Thyroid gland (tissue), 4 donors: ENCODE measurements around the gene SNX4. TPM values are rescaled to one million over a fixed set of nuclear protein-coding genes. Genes with fewer than 3 reads are reported as not detected.

ENCODE experiments used
- DNase-seq, 2 donors: peaks; one replicate each; pipeline ENCODE4 v3.0.0-alpha.2; 2019
- H3K27ac ChIP-seq, 3 donors: fragments of 200-600 bp; sonication (generic); 1 replicate in 2 of 3; 2 replicates in 1 of 3; pipeline ENCODE4 v1.5.1; 2016 to 2019; ENCODE audit warnings: mild to moderate bottlenecking in 1 of 3, moderate library complexity in 1 of 3
- H3K27me3 ChIP-seq: fragments of 200-600 bp; sonication (generic); one replicate; pipeline ENCODE4 v1.5.1; 2019
- H3K36me3 ChIP-seq, 2 donors: fragments of 200-600 bp; sonication (generic); one replicate each; pipeline ENCODE4 v1.5.1; 2016 to 2019
- H3K4me1 ChIP-seq, 2 donors: fragments of 200-600 bp; sonication (generic); one replicate each; pipeline ENCODE4 v1.5.1; 2017 to 2019
- H3K4me3 ChIP-seq, 3 donors: fragments of 200-600 bp; sonication (generic); replicated peaks in 1 of 3; 1 replicate in 2 of 3; 2 replicates in 1 of 3; pipeline ENCODE4 v1.5.1; 2016; ENCODE audit warnings: mild to moderate bottlenecking in 1 of 3
- H3K9me3 ChIP-seq: fragments of 200-600 bp; sonication (generic); one replicate; pipeline ENCODE4 v1.5.1; 2017
- POLR2A ChIP-seq, 2 donors: fragments of 450-650 bp; IDR thresholded peaks; one replicate each; pipeline ENCODE4 v1.6.1; 2017; ENCODE audit warnings: antibody characterized with exemption in 2 of 2, mild to moderate bottlenecking in 2 of 2, moderate library complexity in 1 of 2
- WGBS, 2 donors: methylation state at CpG; one replicate each; pipeline ENCODE4 v1.1.5; 2017; 5-methylcytosine and 5-hydroxymethylcytosine counted together
- intact Hi-C: fragments of 100-400 bp; cut with DNase I; formaldehyde crosslinking; loops from one replicate; pipeline ENCODE4 v1.15.1; 2023
- total RNA-seq, 4 donors: library from RNA; depleted of rRNA; stranded (reverse); fragments of >200 nt; gene quantifications; one replicate each; pipeline ENCODE4 v1.2.3, GENCODE V29; 2016
- TF ChIP-seq, protein P1 (sequence below), 6 experiments: fragments of 200-600 bp in 3 of 6; fragments of 450-650 bp in 3 of 6; sonication (generic) in 3 of 6; IDR thresholded peaks; one replicate each; pipeline ENCODE4 v1.5.1; 2016 to 2019; ENCODE audit warnings: antibody characterized with exemption in 6 of 6, mild to moderate bottlenecking in 2 of 6, inconsistent platforms in 1 of 6, moderate library complexity in 1 of 6

Gene SNX4
- total RNA-seq, 4 donors from 2014 or later: 112 to 195 (median 138) TPM

DNA sequence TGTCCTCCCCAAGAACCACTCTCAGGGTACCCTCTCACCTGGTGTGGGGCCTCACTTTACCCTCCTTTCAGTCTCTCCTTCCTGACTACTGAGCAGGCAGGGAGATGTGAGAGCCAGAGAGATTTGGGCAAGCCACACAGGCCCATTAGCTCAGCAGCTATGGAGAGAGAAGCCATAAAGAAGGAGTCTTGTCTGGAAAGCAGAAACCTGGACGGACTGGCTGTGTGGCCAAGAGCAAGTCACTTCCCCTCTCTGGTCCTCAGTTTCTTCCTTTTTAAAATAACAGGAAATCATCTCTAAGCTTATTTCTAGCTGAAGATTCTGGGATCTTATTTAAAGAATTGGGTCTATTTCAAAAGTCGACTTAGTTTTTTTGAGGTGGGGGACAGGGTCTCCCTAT, 79.0 kb downstream of the SNX4 start:
- TF ChIP-seq POLR2A (IDR thresholded peaks at IDR 0.05): no peak
- TF ChIP-seq, protein P1, sequence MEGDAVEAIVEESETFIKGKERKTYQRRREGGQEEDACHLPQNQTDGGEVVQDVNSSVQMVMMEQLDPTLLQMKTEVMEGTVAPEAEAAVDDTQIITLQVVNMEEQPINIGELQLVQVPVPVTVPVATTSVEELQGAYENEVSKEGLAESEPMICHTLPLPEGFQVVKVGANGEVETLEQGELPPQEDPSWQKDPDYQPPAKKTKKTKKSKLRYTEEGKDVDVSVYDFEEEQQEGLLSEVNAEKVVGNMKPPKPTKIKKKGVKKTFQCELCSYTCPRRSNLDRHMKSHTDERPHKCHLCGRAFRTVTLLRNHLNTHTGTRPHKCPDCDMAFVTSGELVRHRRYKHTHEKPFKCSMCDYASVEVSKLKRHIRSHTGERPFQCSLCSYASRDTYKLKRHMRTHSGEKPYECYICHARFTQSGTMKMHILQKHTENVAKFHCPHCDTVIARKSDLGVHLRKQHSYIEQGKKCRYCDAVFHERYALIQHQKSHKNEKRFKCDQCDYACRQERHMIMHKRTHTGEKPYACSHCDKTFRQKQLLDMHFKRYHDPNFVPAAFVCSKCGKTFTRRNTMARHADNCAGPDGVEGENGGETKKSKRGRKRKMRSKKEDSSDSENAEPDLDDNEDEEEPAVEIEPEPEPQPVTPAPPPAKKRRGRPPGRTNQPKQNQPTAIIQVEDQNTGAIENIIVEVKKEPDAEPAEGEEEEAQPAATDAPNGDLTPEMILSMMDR (IDR thresholded peaks at IDR 0.05): no peak
- Histone ChIP-seq H3K36me3 (peaks cover 0 to 4% of the 10 kb centered on the region in 2 donors), H3K4me3 (no peak overlapping the region), H3K9me3 (no peaks in the 10 kb centered on the region), H3K4me1 (peaks cover 8 to 9% of the 10 kb centered on the region in 2 donors), H3K27ac (peak overlapping the region in 2 of 3 donors; percentile 21 to 34), H3K27me3 (no peaks in the 10 kb centered on the region)
- WGBS, 2 donors: 83 to 98% methylated on average over 2 of the region's 2 CpGs
- DNase-seq: no peak
- intact Hi-C loops: no loop called here

DNA sequence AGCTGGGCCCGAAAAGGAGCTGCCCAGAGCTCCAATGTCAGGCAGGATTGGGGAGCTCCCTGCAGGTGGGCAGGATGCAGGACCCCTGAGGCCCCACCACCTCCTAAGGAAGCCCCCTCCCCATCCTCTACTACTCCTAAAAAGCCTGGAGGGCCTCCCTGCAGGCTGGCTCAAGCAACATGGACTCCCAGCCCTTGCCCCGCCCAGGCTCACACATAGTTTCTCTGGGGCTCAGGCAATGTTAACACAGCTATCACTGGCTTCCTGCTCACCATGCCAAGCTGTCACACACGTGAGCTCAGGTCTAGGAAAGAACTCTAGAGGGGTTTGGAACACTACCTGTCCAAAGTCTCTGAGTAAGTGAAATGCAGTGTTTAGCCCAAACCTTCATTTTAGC, 79.4 kb downstream of the SNX4 start:
- Histone ChIP-seq H3K4me3 (no peak overlapping the region), H3K27me3 (no peaks in the 10 kb centered on the region), H3K9me3 (no peaks in the 10 kb centered on the region), H3K27ac (peak overlapping the region in 2 of 3 donors; percentile 21 to 34), H3K36me3 (peaks cover 0 to under 1% of the 10 kb centered on the region in 2 donors), H3K4me1 (peaks cover 8 to 9% of the 10 kb centered on the region in 2 donors)
- DNase-seq: peak; percentile 56 to 70
- intact Hi-C loops: no loop called here
- 33 to 50% methylated on average over 1 to 2 of the region's 3 CpGs for WGBS, 2 donors
- TF ChIP-seq POLR2A (IDR thresholded peaks at IDR 0.05): no peak
- TF ChIP-seq, protein P1 (IDR thresholded peaks at IDR 0.05): no peak

DNA sequence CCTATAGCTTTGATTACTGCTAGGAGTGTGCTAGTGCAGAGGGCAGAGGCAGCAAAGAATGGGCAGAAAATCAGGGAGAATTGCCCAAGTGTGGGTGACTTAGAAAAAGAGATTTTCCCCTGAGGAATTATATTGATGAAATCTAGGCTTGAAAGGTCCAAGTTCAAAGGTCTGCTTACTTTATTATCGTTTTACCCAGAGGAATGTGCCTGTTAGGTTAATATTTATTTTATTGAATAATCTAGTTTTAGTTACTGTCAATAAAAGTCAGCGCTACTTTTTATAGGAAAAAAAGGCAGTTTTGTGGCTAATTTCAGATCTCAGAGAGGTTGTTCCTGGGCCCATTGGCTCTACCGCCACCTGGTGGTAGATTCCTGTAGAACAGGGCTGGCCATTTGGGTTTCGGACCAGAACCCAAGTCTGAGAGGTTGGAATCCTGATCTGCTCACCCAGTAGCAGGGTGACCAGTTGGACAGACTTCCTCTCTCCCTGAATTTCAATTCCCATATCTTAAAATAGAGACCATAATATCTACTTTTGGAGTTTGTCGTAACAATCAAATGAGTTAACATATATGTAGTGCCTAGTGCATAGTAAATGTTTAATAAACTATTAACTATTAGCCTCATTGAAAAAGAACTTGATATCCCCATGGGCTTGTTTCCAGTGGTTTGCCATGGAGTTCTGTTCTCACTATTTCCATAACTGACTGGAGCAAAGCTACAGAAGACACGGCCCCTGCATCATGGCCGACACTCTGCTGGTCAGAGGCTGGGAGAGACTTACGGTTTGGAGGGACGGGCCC, 82.2 kb downstream of the SNX4 start:
- TF ChIP-seq, protein P1 (IDR thresholded peaks at IDR 0.05): peak; percentile 77 to 98 (median 87)
- no peak for TF ChIP-seq POLR2A (IDR thresholded peaks at IDR 0.05)
- H3K4me3 ChIP-seq: no peak overlapping the region
- peak; percentile 61 to 68 for DNase-seq

DNA sequence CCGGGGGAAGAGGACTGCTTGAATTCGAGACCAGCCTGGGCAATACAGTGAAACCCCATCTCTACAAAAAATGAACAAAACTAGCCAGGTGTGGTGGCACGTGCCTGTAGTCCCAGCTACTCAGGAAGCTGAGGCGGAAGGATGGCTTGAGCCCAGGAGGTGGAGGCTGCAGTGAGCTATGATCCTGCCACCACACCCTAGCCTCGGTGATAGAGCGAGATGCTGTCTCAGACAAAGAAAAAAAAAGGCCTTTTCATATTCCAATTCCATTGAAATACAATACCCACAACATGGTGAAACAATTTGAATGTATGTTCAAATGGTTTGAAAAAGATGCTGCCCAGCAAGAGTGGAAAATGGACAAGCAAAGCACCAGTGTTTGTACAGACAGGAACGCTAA, 83.1 kb downstream of the SNX4 start:
- no peak for DNase-seq
- H3K4me1 ChIP-seq: peaks cover 0 to 8% of the 10 kb centered on the region in 2 donors
- H3K27ac ChIP-seq: no peak overlapping the region
- no peaks in the 10 kb centered on the region for H3K27me3 ChIP-seq
- TF ChIP-seq, protein P1 (IDR thresholded peaks at IDR 0.05): no peak
- TF ChIP-seq POLR2A (IDR thresholded peaks at IDR 0.05): no peak
- H3K36me3 ChIP-seq: no peaks in the 10 kb centered on the region
- intact Hi-C loops: loop anchor here (5.0 kb wide), 2 partner anchors 445 to 510 kb away; no protein-coding TSS in a partner anchor
- H3K9me3 ChIP-seq: no peaks in the 10 kb centered on the region
- 84 to 86% methylated on average over 7 of the region's 7 CpGs for WGBS, 2 donors
- no peak overlapping the region for H3K4me3 ChIP-seq

More for the DNA sequence above, 82.2 kb downstream of the SNX4 start:
- no peaks in the 10 kb centered on the region for H3K36me3 ChIP-seq
- whole genome bisulfite sequencing, 2 donors: 51 to 53% methylated on average over 9 of the region's 9 CpGs
- no peak overlapping the region for H3K27ac ChIP-seq
- no peaks in the 10 kb centered on the region for H3K9me3 ChIP-seq
- peaks cover 0 to 8% of the 10 kb centered on the region in 2 donors for H3K4me1 ChIP-seq
- intact Hi-C loops: loop anchor here (5.0 kb wide), 2 partner anchors 446 to 511 kb away; no protein-coding TSS in a partner anchor
- H3K27me3 ChIP-seq: no peaks in the 10 kb centered on the region

DNA sequence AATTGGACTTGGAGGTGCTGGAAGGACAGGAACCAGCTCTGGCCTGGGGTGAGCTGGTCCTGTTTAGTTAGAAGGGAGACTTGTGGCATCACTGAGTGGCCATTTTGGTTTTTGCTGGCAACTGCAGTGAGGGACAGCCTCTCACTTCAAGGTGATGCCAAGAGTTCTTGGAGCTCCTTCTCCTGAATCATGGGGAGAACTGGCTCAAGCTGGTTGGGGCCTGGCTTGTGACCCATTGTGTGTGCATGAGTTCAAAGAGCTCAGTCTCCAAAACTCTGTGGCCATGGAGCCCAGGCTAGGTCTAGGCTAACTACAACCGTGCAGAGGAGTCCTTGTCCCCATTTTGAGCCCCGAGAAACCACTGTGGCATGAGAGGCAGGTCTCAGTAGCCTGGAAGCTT, 84.8 kb downstream of the SNX4 start:
- Histone ChIP-seq H3K27ac (no peak overlapping the region), H3K9me3 (no peaks in the 10 kb centered on the region), H3K36me3 (no peaks in the 10 kb centered on the region), H3K4me3 (no peak overlapping the region), H3K27me3 (no peaks in the 10 kb centered on the region), H3K4me1 (peaks cover 0 to 2% of the 10 kb centered on the region in 2 donors)
- DNase-seq: no peak
- TF ChIP-seq, protein P1 (IDR thresholded peaks at IDR 0.05): no peak
- no peak for TF ChIP-seq POLR2A (IDR thresholded peaks at IDR 0.05)
- WGBS, 2 donors: no CpG with 5 or more reads among the region's 2 CpGs
- intact Hi-C loops: loop anchor here (5.0 kb wide), 2 partner anchors 443 to 508 kb away; no protein-coding TSS in a partner anchor
